Measurements from ENCODE around the gene PSMD1. TPM values are rescaled to one million over a fixed set of nuclear protein-coding genes. Genes with fewer than 3 reads are reported as not detected.

PSMD1 gene
- total and polyA plus RNA-seq, 7 donors = 41.2 to 90.3 (median 50.7) TPM

DNA sequence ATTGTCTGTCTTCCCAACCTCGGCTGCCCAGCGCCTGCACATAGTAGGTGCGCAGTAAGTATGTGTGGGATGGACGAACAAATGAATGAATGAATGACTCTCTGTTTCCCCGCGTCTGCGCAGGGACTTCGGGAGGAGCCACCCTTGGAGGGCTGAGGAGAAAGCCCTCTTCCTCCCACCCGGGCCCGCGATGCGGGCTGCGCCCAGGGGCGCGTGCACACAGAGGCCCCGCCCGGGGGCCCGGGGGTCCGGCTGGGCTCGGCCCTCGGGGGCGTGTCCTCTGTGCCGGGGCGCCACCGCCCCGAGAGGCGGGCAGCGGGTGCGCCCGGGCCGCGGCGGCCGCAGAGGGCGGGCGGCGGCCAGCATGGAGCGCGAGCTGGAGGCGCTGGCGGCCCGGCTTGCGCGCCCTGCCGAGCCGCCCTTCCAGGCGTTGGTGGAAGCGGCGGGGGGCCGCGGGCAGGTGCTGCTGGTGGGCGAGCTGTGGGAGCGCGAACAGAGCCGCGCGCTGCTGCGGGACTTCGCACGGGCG lies 19.4 kb upstream of the PSMD1 start, which contains the start of gene C2orf72:
Gene C2orf72, plus strand, starts transcription at position 322 of the 529 bp plus-strand sequence. Its CDS starts 43 bp downstream, at position 365.
- H3K36me3 ChIP-seq = no peaks in the 10 kb centered on the region
- peaks cover 0 to 13% (median 8%) of the 10 kb centered on the region in 4 donors for H3K4me1 ChIP-seq
- no peaks in the 10 kb centered on the region for H3K9me3 ChIP-seq
- H3K27ac ChIP-seq = no peak within 1 kb of the TSS
- no peak for DNase-seq
- TF ChIP-seq EP300 (IDR thresholded peaks at IDR 0.05) (no peak), POLR2AphosphoS5 (IDR thresholded peaks at IDR 0.05) (no peak), POLR2A (IDR thresholded peaks at IDR 0.05) (no peak), CTCF (IDR thresholded peaks at IDR 0.05) (no peak)
- 1% methylated on average over 61 of the region's 61 CpGs for WGBS, 2 donors
- peaks cover 24 to 77% (median 32%) of the 10 kb centered on the region in 3 donors for H3K27me3 ChIP-seq
- peak within 1 kb of the TSS in 3 of 4 donors; percentile 30 to 35 (median 34) for H3K4me3 ChIP-seq
- intact Hi-C loops (cut with DNase I) = no loop called here

DNA sequence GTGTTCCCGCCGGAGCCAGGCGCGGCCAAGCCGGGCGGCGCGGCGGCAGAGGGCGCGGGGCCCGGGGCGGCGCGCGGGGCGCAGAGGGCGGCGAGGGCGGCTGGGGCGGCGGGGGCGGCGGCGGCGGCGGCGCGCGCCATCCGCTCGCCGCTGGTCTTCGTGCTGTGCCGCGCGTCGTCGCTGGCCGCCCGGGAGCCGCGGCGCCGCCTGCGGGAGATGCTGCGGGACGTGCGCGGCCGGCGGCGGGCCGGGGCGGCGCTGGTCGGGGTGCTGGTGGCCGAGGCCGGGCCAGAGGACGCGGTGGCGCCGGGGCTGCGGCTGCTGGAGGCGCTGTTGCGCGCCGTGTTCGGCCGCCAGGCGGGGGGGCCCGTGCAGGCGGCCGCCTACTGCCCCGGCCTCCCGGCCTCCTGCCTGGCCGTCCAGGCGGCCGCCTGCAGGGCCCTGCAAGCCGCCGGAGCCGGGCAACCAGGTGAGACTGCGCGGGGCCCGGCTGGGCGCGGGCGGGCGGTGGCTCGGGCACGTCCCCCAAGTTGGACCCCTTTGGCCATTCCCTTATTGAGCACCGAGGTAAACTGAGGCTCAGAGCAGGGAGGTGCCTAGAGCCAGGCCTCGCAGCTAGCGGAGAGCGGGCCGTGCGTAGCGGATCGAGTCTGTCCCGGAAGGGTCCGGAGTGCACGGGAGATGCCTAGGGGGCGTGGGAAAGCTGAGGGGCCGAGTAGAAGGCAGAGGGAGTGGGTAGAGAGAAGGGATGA lies 18.8 kb upstream of the PSMD1 start:
- Histone ChIP-seq H3K4me3 (peak overlapping the region in 3 of 4 donors; percentile 30 to 35 (median 34)), H3K9me3 (no peaks in the 10 kb centered on the region), H3K27me3 (peaks cover 24 to 74% (median 32%) of the 10 kb centered on the region in 3 donors), H3K36me3 (no peaks in the 10 kb centered on the region), H3K4me1 (peaks cover 0 to 13% (median 8%) of the 10 kb centered on the region in 4 donors), H3K27ac (no peak overlapping the region)
- intact Hi-C loops (cut with DNase I) = no loop called here
- TF ChIP-seq EP300 (IDR thresholded peaks at IDR 0.05) (no peak), POLR2A (IDR thresholded peaks at IDR 0.05) (no peak), POLR2AphosphoS5 (IDR thresholded peaks at IDR 0.05) (no peak), CTCF (IDR thresholded peaks at IDR 0.05) (no peak)
- WGBS, 2 donors = 1% methylated on average over 104 of the region's 104 CpGs
- no peak for DNase-seq

GRCh38 chr2:231038483-231039293 lies 18.0 kb upstream of the PSMD1 start:
- Histone ChIP-seq H3K36me3 (no peaks in the 10 kb centered on the region), H3K27ac (no peak overlapping the region), H3K27me3 (peaks cover 24 to 68% (median 32%) of the 10 kb centered on the region in 3 donors), H3K4me1 (peaks cover 0 to 13% (median 8%) of the 10 kb centered on the region in 4 donors), H3K9me3 (no peaks in the 10 kb centered on the region), H3K4me3 (peak overlapping the region in 1 of 4 donors; percentile 33)
- no peak for TF ChIP-seq POLR2A (IDR thresholded peaks at IDR 0.05)
- TF ChIP-seq POLR2AphosphoS5 (IDR thresholded peaks at IDR 0.05) = no peak
- no peak for TF ChIP-seq EP300 (IDR thresholded peaks at IDR 0.05)
- TF ChIP-seq CTCF (IDR thresholded peaks at IDR 0.05) = no peak
- 25 to 33% methylated on average over 21 of the region's 21 CpGs for WGBS, 2 donors
- intact Hi-C loops (cut with DNase I) = no loop called here
- DNase-seq = no peak

DNA sequence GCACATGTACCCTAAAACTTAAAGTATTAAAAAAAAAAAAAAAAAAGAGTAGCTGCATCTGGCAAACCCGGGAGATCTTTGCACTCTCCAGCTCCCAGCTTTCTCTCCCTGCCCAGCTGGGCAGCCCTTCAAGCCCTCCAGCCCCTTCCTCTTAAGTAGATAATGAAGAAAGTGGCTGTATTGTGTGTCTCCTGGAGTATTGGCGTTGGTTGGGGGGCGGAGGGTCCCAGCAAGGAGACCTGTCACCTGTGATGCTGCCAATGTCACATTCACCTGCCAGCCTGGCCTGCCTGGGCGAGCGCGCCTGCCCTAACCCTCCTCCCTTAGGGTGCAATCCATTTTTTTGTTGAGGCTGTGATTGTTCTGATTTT lies 17.4 kb upstream of the PSMD1 start:
- H3K27ac ChIP-seq = no peak overlapping the region
- intact Hi-C loops (cut with DNase I) = no loop called here
- TF ChIP-seq CTCF (IDR thresholded peaks at IDR 0.05) (no peak), POLR2AphosphoS5 (IDR thresholded peaks at IDR 0.05) (no peak), EP300 (IDR thresholded peaks at IDR 0.05) (no peak), POLR2A (IDR thresholded peaks at IDR 0.05) (no peak)
- H3K27me3 ChIP-seq = peaks cover 24 to 68% (median 32%) of the 10 kb centered on the region in 3 donors
- DNase-seq = no peak
- 84 to 88% methylated on average over 6 of the region's 6 CpGs for WGBS, 2 donors
- H3K4me3 ChIP-seq = no peak overlapping the region
- no peaks in the 10 kb centered on the region for H3K36me3 ChIP-seq
- H3K4me1 ChIP-seq = peaks cover 0 to 13% (median 8%) of the 10 kb centered on the region in 4 donors
- no peaks in the 10 kb centered on the region for H3K9me3 ChIP-seq
